Cardiac muscle cell (in vitro differentiated cells and primary cell): Measurements from ENCODE around the gene NDOR1. TPM values are rescaled to one million over a fixed set of nuclear protein-coding genes. Genes with fewer than 3 reads are reported as not detected.

ENCODE experiments used
- DNase-seq, 2 donors: peaks; one replicate each; pipeline versions ENCODE4 v3.0.0 to v3.0.0-alpha.2; 2010 to 2017; ENCODE audit warnings: low read depth in 1 of 2, low spot score in 1 of 2
- H3K27ac ChIP-seq: fragments of 200-600 bp; sonication (generic); 2 replicates; pipeline ENCODE4 v1.5.1; 2016
- H3K27me3 ChIP-seq: fragments of 200-600 bp; sonication (generic); 2 replicates; pipeline ENCODE4 v1.6.0; 2016; ENCODE audit warnings: control low read depth
- H3K36me3 ChIP-seq: fragments of 200-600 bp; sonication (generic); 2 replicates; pipeline ENCODE4 v1.5.1; 2016; ENCODE audit warnings: control low read depth
- H3K4me1 ChIP-seq: fragments of 200-600 bp; sonication (generic); 2 replicates; pipeline ENCODE4 v1.8.1; 2017; ENCODE audit warnings: low read depth, mild to moderate bottlenecking, mixed run types
- H3K4me3 ChIP-seq: fragments of 200-600 bp; sonication (generic); 2 replicates; pipeline ENCODE4 v1.5.1; 2016; ENCODE audit warnings: mild to moderate bottlenecking
- H3K9me3 ChIP-seq: fragments of 200-600 bp; sonication (generic); 2 replicates; pipeline ENCODE4 v1.5.1; 2017; ENCODE audit warnings: low read depth, mild to moderate bottlenecking, control low read depth
- polyA plus RNA-seq: library from polyadenylated mRNA; unstranded; fragments of >200 nt; fragmentation: Nextera tagmentation; extraction: Ambion mirVana; gene quantifications from 2 replicates; pipeline ENCODE4 v1.2.1, GENCODE V29; 2016
- total RNA-seq: library from RNA; depleted of rRNA; stranded (reverse); fragments of >200 nt; gene quantifications from 2 replicates; pipeline ENCODE4 v1.2.3, GENCODE V29; 2016
- TF ChIP-seq, protein P1 (sequence below): IDR thresholded peaks from 2 replicates; pipeline ENCODE4 v1.5.1; 2012; ENCODE audit warnings: low read depth, mild to moderate bottlenecking, low read length

Gene NDOR1
- total and polyA plus RNA-seq, 2 experiments from 2014 or later, result 17.5 to 18.1 TPM

DNA sequence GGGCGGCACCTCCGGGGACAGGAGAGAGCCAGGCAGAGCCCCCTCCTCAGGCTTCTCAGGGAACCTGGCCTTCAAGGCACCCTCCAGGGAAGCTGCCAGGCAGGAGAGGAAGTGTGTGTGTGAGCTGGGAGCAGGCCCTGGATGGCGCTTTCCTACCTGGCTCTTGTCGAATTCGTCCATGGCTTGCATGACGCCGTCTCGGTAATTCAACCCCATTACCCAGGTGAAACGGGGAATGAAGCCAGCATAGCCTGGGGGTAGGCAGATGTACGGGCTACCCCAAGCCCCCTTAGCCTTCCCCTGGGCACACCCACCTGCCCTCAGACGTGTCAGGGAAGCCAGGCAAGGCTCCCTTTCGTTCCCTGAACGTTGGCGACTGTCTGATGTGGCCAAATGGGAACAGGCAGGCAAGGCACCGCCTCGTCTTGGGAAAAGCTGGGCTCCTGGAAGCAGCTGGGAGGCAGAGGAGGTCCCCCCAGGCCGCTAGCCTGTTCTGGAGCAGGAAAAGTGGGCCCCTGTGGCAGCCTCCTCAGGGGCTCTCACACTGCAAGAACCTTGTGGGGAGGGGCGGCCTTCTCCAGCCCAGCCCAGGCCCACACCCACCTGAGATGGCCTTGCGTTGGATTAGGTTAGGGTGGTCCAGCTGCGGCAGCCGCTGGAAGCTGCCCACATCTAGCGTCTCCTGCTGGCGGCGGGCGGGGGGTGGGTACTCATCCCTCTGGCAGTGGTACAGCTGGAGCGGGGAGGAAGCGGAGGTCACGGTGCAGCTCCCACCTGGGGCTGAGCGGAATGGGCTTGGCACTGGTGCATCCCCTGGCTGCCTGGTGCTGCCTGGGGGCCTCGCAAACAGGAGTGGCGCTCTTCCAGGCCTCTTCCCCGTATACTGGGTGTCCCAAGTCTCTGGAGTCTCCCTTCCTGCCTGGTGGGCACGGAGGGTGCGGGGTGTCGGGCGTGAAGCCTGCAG lies 39.3 kb downstream of the NDOR1 start:
- H3K36me3 ChIP-seq, result peaks cover 12% of the 10 kb centered on the region
- DNase-seq, result no peak
- H3K4me3 ChIP-seq, result no peak overlapping the region
- H3K9me3 ChIP-seq, result no peaks in the 10 kb centered on the region
- H3K27me3 ChIP-seq, result no peaks in the 10 kb centered on the region
- H3K27ac ChIP-seq, result no peak overlapping the region
- H3K4me1 ChIP-seq, result peaks cover 16% of the 10 kb centered on the region
- TF ChIP-seq, protein P1, sequence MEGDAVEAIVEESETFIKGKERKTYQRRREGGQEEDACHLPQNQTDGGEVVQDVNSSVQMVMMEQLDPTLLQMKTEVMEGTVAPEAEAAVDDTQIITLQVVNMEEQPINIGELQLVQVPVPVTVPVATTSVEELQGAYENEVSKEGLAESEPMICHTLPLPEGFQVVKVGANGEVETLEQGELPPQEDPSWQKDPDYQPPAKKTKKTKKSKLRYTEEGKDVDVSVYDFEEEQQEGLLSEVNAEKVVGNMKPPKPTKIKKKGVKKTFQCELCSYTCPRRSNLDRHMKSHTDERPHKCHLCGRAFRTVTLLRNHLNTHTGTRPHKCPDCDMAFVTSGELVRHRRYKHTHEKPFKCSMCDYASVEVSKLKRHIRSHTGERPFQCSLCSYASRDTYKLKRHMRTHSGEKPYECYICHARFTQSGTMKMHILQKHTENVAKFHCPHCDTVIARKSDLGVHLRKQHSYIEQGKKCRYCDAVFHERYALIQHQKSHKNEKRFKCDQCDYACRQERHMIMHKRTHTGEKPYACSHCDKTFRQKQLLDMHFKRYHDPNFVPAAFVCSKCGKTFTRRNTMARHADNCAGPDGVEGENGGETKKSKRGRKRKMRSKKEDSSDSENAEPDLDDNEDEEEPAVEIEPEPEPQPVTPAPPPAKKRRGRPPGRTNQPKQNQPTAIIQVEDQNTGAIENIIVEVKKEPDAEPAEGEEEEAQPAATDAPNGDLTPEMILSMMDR, result no peak

DNA sequence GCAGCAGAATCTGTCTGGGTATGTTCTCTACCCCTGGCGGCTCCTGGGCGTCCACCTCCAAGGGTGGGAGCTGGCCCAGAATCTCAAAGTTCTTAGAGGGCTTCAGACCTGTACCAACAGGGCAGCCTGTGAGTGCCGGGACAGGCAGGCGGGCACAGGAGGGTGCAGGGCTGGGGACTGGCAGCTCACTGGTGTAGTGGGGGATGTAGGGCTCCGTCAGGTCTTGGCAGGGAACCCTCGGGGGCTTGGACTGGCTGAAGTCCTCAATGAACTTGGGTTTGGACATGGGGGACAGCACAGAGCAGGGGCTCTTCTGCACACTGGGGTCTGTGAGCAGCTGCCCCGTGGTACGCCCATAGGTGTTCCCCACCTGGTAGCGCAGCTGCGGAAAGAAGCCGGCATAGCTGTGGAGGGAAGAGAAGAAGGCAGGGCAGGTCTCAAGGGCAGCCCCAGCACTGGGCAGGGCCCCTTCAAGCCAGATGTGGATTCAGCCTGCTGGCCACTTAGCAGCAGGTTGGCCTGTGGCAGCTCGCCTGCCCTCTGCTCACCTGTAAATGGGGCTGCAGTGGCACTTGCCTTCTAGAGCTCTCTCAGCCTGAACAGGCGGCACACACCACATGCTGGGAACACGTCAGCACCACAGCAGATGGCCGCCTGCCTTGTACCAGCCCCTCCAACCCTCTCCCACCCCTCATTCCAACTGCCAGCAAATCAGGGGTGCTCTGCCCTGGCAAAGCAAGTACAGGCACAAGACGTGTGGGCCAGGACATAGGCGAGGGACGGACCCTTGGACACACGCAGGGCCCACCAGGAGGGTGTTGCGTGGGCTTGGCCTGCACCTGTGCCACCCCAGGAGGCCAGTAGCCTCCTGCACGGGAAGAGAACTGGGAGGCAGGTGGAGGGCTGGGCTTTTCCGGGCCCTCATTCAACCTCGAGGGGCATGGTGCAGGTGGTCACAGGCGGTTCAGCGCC lies 40.2 kb downstream of the NDOR1 start:
- no peak for DNase-seq
- Histone ChIP-seq H3K27me3 (no peaks in the 10 kb centered on the region), H3K4me1 (peaks cover 16% of the 10 kb centered on the region)

DNA sequence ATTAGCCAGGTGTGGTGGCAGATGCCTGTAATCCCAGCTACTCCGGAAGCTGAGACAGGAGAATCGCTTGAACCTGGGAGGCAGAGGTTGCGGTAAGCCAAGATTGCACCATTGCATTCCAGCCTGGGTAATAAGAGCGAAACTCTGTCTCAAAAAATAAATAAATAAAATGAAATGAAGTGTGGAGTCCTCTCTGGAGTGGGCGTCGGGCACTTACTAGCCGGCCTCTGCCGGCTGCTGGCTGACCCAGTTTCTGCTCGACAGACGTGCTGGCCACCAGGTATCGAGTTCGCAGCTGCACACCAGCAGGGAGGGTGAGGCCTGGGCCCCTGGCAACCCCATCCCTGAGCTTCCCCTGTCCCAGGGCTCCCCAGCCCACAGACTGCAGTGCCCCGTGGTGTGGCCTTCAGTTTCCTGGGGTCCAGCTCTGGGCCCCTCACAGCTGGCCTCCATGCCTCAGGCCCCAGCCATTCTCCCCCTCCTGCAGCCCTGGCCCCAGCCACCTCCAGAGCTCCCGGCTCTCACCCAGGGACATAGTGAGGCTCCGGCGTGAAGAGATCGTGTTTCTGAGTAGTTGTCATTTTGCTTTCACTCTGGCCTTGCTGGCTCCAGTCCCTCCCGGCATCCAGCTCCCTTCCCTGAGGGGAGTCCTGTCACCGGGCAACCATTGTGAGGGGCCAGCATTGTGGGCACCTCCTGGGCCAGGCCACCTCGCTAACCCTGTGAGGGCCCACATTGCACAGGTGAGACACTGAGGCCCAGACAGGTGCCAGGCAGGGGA lies 41.8 kb downstream of the NDOR1 start:
- Histone ChIP-seq H3K9me3 (no peaks in the 10 kb centered on the region), H3K27me3 (no peaks in the 10 kb centered on the region), H3K36me3 (peaks cover 8% of the 10 kb centered on the region), H3K4me1 (peaks cover 15% of the 10 kb centered on the region), H3K27ac (no peak overlapping the region), H3K4me3 (no peak overlapping the region)
- DNase-seq, result no peak
- TF ChIP-seq, protein P1, result no peak

More for the DNA sequence above, 40.2 kb downstream of the NDOR1 start:
- TF ChIP-seq, protein P1, result no peak
- H3K9me3 ChIP-seq, result no peaks in the 10 kb centered on the region
- H3K27ac ChIP-seq, result no peak overlapping the region
- H3K36me3 ChIP-seq, result peaks cover 12% of the 10 kb centered on the region
- no peak overlapping the region for H3K4me3 ChIP-seq

DNA sequence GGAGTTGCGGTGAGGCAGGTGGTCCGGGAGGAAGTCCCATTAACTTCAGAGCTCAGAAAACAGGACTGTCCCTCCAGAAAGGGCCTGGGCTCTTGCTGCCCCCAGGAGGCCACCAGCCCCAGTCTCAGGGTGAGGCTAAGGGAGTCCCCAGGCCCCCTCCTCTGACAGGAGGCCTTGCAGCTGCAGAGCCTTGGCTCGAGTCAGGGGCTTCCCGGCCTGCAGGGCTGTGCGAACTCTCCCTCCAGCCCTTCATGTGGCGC lies 42.3 kb downstream of the NDOR1 start:
- Histone ChIP-seq H3K4me1 (peaks cover 15% of the 10 kb centered on the region), H3K4me3 (no peak overlapping the region), H3K36me3 (peaks cover 3% of the 10 kb centered on the region), H3K27me3 (no peaks in the 10 kb centered on the region), H3K9me3 (no peaks in the 10 kb centered on the region), H3K27ac (no peak overlapping the region)
- TF ChIP-seq, protein P1, result no peak
- no peak for DNase-seq
